HCT116 (cell line): Measurements from ENCODE around the gene TENM4. TPM values are rescaled to one million over a fixed set of nuclear protein-coding genes. Genes with fewer than 3 reads are reported as not detected.

Experiments used
- ATAC-seq: fragments of 200-7000 bp; cut with Tn5 transposase; 2 replicates; pipeline ENCODE4 v1.9.1; 2020; ENCODE audit warnings: mild to moderate bottlenecking, moderate library complexity
- BruUV-seq: library from RNA; stranded (reverse); fragments of 400-500 nt; replicated peaks from 2 replicates; lab custom pipeline; 2021; lab: Mats Ljungman, UMichigan
- CTCF ChIA-PET: fragments of 300-600 bp; sonication (Branson Sonifier 250); formaldehyde crosslinking; loops from one replicate; lab custom pipeline; 2021; ENCODE audit warnings: antibody characterized with exemption; lab: Charles Lee
- POLR2A ChIA-PET: fragments of 300-600, 350-600 bp; sonication (Branson Sonifier 250); formaldehyde crosslinking; loops from one replicate; lab custom pipeline; 2021; ENCODE audit warnings: antibody characterized with exemption; lab: Charles Lee
- RAD21 ChIA-PET, 2 experiments: fragments of 300-600 bp; sonication (Branson Sonifier 250); formaldehyde crosslinking; loops; one replicate each; lab custom pipeline; 2023; ENCODE audit warnings: low total read pairs in 2 of 2; ENCODE audit not compliant: uncharacterized antibody in 2 of 2, unreplicated experiment in 2 of 2, low non-redundant PET in 1 of 2; lab: Charles Lee
- DNase-seq: peaks from one replicate; pipeline ENCODE4 v3.0.0-alpha.2; 2010; ENCODE audit warnings: low read depth, low spot score
- H2AFZ ChIP-seq: fragments of 200-600 bp; shearing (Covaris generic), sonication (generic); 2 replicates; pipeline ENCODE4 v1.6.1; 2017; ENCODE audit warnings: low read depth, mixed run types, mixed read lengths, antibody characterized with exemption, low read length; ENCODE audit not compliant: poor library complexity, severe bottlenecking
- H3K27ac ChIP-seq: 2 replicates; pipeline ENCODE4 v1.5.1; 2012; ENCODE audit warnings: low read depth, low read length
- H3K27me3 ChIP-seq: fragments of 200-600 bp; sonication (generic); 2 replicates; pipeline ENCODE4 v1.6.1; 2016; ENCODE audit warnings: mixed run types, low read length, mixed read lengths; ENCODE audit not compliant: insufficient read depth
- H3K36me3 ChIP-seq, 2 experiments: fragments of 200-500 bp in 1 of 2; fragments of 200-600 bp in 1 of 2; sonication (Bioruptor generic) in 1 of 2; sonication (generic) in 1 of 2; 2 replicates each; pipeline versions ENCODE4 v1.5.1 to v1.6.1; 2014 to 2016; ENCODE audit warnings: low read length in 2 of 2, inconsistent platforms in 1 of 2, mixed read lengths in 1 of 2, mixed run types in 1 of 2; ENCODE audit not compliant: insufficient read depth in 2 of 2, control insufficient read depth in 1 of 2
- H3K4me1 ChIP-seq, 2 experiments: fragments of 200-600 bp in 1 of 2; sonication (generic) in 1 of 2; 2 replicates each; pipeline versions ENCODE4 v1.5.1 to v1.6.1; 2012 to 2017; ENCODE audit warnings: low read length in 2 of 2, inconsistent platforms in 1 of 2, mild to moderate bottlenecking in 1 of 2, mixed read lengths in 1 of 2, mixed run types in 1 of 2, moderate library complexity in 1 of 2; ENCODE audit not compliant: insufficient read depth in 2 of 2, control insufficient read depth in 1 of 2
- H3K4me2 ChIP-seq: fragments of 200-600 bp; sonication (generic); 2 replicates; pipeline ENCODE4 v1.6.1; 2017; ENCODE audit warnings: mixed run types, low read length, mixed read lengths
- H3K4me3 ChIP-seq, 2 experiments: fragments of 200-600 bp in 1 of 2; sonication (generic) in 1 of 2; replicated peaks in 1 of 2; 2 replicates each; pipeline ENCODE4 v1.5.1; 2011 to 2016; ENCODE audit warnings: low read length in 2 of 2, control low read depth in 1 of 2, low read depth in 1 of 2, mild to moderate bottlenecking in 1 of 2, mixed read lengths in 1 of 2, mixed run types in 1 of 2
- H3K79me2 ChIP-seq: fragments of 200-600 bp; sonication (generic); 2 replicates; pipeline ENCODE4 v1.6.1; 2017; ENCODE audit warnings: mild to moderate bottlenecking, mixed run types, low read length, moderate library complexity, mixed read lengths; ENCODE audit not compliant: insufficient read depth
- H3K9ac ChIP-seq: fragments of 200-600 bp; sonication (generic); 2 replicates; pipeline ENCODE4 v1.6.1; 2016; ENCODE audit warnings: low read length, mixed read lengths
- H3K9me2 ChIP-seq: fragments of 200-600 bp; sonication (generic), shearing (Covaris generic); 2 replicates; pipeline ENCODE4 v1.6.1; 2017; ENCODE audit warnings: mixed run types, mild to moderate bottlenecking, moderate library complexity; ENCODE audit not compliant: insufficient read depth
- H3K9me3 ChIP-seq, 2 experiments: fragments of 200-500 bp in 1 of 2; fragments of 200-600 bp in 1 of 2; sonication (Bioruptor generic) in 1 of 2; sonication (generic) in 1 of 2; 2 replicates each; pipeline ENCODE4 v1.6.1; 2014 to 2017; ENCODE audit warnings: low read length in 2 of 2, mixed read lengths in 2 of 2, inconsistent platforms in 1 of 2, low read depth in 1 of 2, mild to moderate bottlenecking in 1 of 2, mixed run types in 1 of 2, moderate library complexity in 1 of 2; ENCODE audit not compliant: control insufficient read depth in 1 of 2, insufficient read depth in 1 of 2
- H4K20me1 ChIP-seq: fragments of 200-600 bp; sonication (generic), shearing (Covaris generic); 2 replicates; pipeline ENCODE4 v1.6.1; 2017; ENCODE audit warnings: mixed run types, mild to moderate bottlenecking, moderate library complexity; ENCODE audit not compliant: insufficient read depth
- CBX3 ChIP-seq: IDR thresholded peaks from 2 replicates; pipeline ENCODE4 v1.6.1; 2012; ENCODE audit warnings: low read depth
- CEBPB ChIP-seq: IDR thresholded peaks from 2 replicates; pipeline ENCODE4 v1.6.1; 2012; ENCODE audit warnings: low read depth
- CTCF ChIP-seq, 3 experiments: fragments of 200-600 bp in 1 of 3; sonication (generic) in 1 of 3; IDR thresholded peaks in 2 of 3; conservative IDR thresholded peaks in 1 of 3; 2 replicates each; pipeline ENCODE4 v1.5.1; 2012 to 2017; ENCODE audit warnings: low read depth in 2 of 3, low read length in 2 of 3, antibody characterized with exemption in 1 of 3, borderline replicate concordance in 1 of 3, control low read depth in 1 of 3, mild to moderate bottlenecking in 1 of 3, mixed read lengths in 1 of 3, mixed run types in 1 of 3, moderate library complexity in 1 of 3; ENCODE audit not compliant: insufficient read depth in 1 of 3
- ELF1 ChIP-seq: IDR thresholded peaks from 2 replicates; pipeline ENCODE4 v1.6.1; 2012; ENCODE audit warnings: low read depth, borderline replicate concordance
- FOSL1 ChIP-seq: IDR thresholded peaks from 2 replicates; pipeline ENCODE4 v1.6.1; 2012; ENCODE audit warnings: low read depth
- RAD21 ChIP-seq: IDR thresholded peaks from 2 replicates; pipeline ENCODE4 v1.6.1; 2012; ENCODE audit warnings: low read depth, mild to moderate bottlenecking
- SIN3A ChIP-seq: IDR thresholded peaks from 2 replicates; pipeline ENCODE4 v1.6.1; 2012; ENCODE audit warnings: low read depth
- SP1 ChIP-seq: IDR thresholded peaks from 2 replicates; pipeline ENCODE4 v1.6.1; 2012; ENCODE audit warnings: low read depth
- YY1 ChIP-seq: IDR thresholded peaks from 2 replicates; pipeline ENCODE4 v1.6.1; 2011; ENCODE audit warnings: low read length, low read depth, moderate library complexity, mild to moderate bottlenecking; ENCODE audit not compliant: insufficient replicate concordance; ENCODE audit errors: extremely low read depth
- ZFX ChIP-seq: fragments of 450-650 bp; IDR thresholded peaks from 2 replicates; pipeline ENCODE4 v1.6.1; 2017
- intact Hi-C: fragments of 100-400 bp; cut with micrococcal nuclease; formaldehyde crosslinking; loops from 2 replicates; pipeline ENCODE4 v1.10.0; 2022
- total RNA-seq: library from RNA; stranded (reverse); gene quantifications from one replicate; pipeline ENCODE4 v1.2.1, GENCODE V29; 2021; ENCODE audit not compliant: unreplicated experiment

The TENM4 gene
- total RNA-seq, 1 experiment from 2014 or later = 0.05 TPM

- TF ChIP-seq SP1 (no peak), ELF1 (no peak), YY1 (no peak), CEBPB (no peak), FOSL1 (no peak), RAD21 (no peak), ZFX (no peak), CTCF (IDR thresholded peaks at IDR 0.05 in 2 of 3, conservative IDR thresholded peaks at IDR 0.05 in 1 of 3; ENCODE audit: borderline replicate concordance in 1 of 3, insufficient read depth in 1 of 3, low read depth in 2 of 3, low read length in 2 of 3) (no peak), CBX3 (no peak), SIN3A (no peak)
- H3K4me1 ChIP-seq = no peaks in the 10 kb centered on the region
- no peaks in the 10 kb centered on the region; the same call in 1 of the 2 replicates for H3K27me3 ChIP-seq
- ChIA-PET RAD21 (no interaction called here), POLR2A (no interaction called here), CTCF (no interaction called here)
- no TSS peak for BruUV-seq
- H2AFZ ChIP-seq = no peak overlapping the region
- intact Hi-C loops = no loop called here
- no peak overlapping the region for H3K27ac ChIP-seq
- ATAC-seq (no peak), DNase-seq (no peak)
- no peak overlapping the region for H3K4me2 ChIP-seq
- H3K79me2 ChIP-seq = no peaks in the 10 kb centered on the region
- H3K9me3 ChIP-seq = no peaks in the 10 kb centered on the region
- H3K9ac ChIP-seq = no peak overlapping the region
- H4K20me1 ChIP-seq = no peaks in the 10 kb centered on the region
- H3K9me2 ChIP-seq = no peaks in the 10 kb centered on the region
- H3K4me3 ChIP-seq = no peak overlapping the region
- H3K36me3 ChIP-seq = no peaks in the 10 kb centered on the region
These were observed 8.7 kb downstream of the TENM4 start for GRCh38 chr11:79432138-79432537.

- no peaks in the 10 kb centered on the region for H3K9me2 ChIP-seq
- no peak overlapping the region for H3K4me2 ChIP-seq
- DNase-seq (no peak), ATAC-seq (no peak)
- H4K20me1 ChIP-seq = no peaks in the 10 kb centered on the region
- ChIA-PET RAD21 (no interaction called here), CTCF (no interaction called here)
- H3K27me3 ChIP-seq = no peaks in the 10 kb centered on the region; the same call in 1 of the 2 replicates
- no peak overlapping the region for H2AFZ ChIP-seq
- no peak overlapping the region for H3K27ac ChIP-seq
- BruUV-seq = no TSS peak
- no peaks in the 10 kb centered on the region for H3K79me2 ChIP-seq
- intact Hi-C loops = no loop called here
- no peak overlapping the region for H3K9ac ChIP-seq
- no peak for TF ChIP-seq ELF1
- TF ChIP-seq, all 23 proteins: peak for 0
- Histone ChIP-seq H3K36me3 (no peaks in the 10 kb centered on the region), H3K4me3 (no peak overlapping the region), H3K4me1 (no peaks in the 10 kb centered on the region), H3K9me3 (no peaks in the 10 kb centered on the region)
- POLR2A ChIA-PET = no interaction called here
These were observed 9.3 kb downstream of the TENM4 start for GRCh38 chr11:79431535-79431934.
